Glomerular endothelial cell (primary cell): ENCODE measurements around the gene FBLN2. TPM values are rescaled to one million over a fixed set of nuclear protein-coding genes. Genes with fewer than 3 reads are reported as not detected.

Experiments used
- DNase-seq: peaks from one replicate; pipeline ENCODE4 v3.0.0-alpha.2; 2011; ENCODE audit warnings: low read depth, low spot score; ENCODE audit errors: extremely low read depth
- total RNA-seq: library from RNA; depleted of rRNA; stranded (reverse); fragments of >200 nt; gene quantifications from 2 replicates; pipeline ENCODE4 v1.2.3, GENCODE V29; 2015

The FBLN2 gene
- total RNA-seq, 1 donor from 2014 or later, result 14.2 TPM

DNA sequence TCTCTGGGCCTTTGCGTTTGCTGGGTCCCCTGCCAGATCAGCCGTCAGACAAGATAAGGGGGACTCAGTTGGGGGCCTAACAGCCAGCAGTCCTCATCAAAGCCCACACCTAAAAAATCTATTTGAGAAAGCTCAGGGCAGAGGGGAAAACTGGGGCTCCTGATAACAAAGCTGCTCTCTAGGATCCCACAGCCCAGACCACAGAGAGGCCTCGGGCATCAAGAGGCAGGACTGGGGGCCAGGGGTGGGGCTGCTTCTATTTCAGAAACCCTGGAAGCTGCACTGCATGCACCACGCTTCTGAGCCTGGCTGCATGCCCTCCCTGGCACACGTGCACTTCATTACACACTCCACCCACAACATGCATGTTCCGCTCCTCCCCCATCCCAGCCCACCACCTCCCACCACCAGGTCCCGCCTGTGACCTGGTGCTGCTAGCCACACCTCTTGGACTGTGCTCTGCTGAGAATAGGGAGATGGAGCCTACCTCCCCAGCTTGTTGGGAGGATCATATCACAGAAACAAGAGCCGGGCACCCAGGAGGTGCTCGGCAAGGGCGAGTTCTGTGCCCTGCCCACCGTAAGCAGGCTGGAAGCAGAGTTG is 26.6 kb downstream of the FBLN2 start:
- DNase-seq, result no peak

DNA sequence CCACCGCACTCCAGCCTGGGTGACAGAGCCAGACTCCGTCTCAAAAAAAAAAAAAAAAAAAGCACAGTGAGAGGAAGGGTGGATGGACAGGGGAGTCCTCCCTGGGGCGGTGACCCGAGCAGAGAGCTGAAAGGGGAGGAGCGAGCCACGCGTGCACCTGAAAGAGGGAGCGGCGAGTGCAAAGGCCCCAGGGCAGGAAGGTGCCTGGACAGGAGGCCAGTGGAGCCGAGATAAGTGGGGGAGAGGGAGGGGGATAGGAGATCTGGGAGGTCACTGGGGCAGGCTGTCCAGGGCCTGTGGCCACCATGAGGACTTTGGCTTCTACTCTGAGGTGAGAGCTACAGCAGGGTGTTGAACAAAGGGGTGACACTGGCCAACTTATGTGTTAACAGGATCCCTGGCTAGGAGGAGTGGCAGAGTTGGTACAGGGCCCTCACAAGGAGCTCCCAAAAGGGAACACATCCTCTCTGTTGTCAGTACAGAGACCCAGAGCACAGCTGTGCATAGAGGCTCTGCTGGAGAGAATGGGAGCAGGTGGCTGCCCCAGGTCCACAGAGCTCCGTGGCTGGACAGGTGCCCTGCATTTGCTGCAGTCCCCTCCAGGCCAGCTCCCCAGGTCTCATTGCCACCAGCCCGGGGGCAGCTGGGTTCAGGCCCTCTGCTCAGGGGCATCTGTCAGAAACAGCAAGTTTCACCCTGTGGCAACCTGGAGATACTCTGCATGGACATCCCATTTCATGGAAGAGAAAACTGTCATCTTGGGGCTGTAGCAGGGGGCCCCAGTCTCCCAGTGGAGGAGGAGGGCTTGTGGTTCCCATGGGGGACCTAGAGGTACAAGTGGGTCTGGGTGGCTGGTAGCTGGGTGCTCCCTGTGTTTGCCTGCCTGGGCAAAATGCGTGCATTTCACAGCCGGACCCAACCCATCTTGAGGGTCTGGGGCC is 28.5 kb downstream of the FBLN2 start:
- DNase-seq, result no peak

DNA sequence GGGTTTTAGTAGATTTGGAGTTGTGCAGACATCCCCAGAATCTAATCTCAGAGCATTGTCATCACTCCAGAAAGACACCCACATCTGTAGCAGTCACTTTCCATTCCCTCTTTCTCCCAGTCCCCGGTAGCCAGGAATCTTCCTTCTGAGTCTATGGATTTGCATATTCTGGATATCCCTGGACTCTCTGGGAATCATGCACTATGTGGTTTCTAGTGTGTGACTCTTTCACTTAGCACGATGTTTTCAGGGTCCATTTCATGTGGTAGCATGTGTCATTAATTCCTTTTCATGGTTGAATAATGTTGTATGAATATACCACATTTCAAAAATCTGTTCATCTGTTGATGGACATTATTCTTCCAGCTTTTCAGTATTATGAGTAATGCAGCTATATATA is 29.3 kb downstream of the FBLN2 start:
- no peak for DNase-seq

DNA sequence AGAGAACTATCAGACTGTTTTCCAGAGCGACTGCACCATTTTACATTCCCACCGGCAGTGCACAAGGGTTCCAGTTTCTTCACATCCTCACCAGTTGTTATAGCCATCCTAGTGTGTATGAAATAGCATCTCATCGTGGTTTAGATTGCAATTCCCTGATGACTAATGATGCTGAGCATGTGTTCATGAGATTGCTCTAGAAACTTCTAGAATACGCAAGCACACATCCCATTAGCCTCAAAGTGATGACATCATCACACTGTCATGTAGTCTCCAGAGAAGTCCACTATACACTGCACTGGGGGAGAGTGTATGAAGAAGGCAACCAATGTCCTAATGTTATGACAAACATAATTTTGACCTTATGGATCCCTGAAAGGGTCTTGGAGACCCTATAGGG is 30.1 kb downstream of the FBLN2 start:
- DNase-seq, result no peak

DNA sequence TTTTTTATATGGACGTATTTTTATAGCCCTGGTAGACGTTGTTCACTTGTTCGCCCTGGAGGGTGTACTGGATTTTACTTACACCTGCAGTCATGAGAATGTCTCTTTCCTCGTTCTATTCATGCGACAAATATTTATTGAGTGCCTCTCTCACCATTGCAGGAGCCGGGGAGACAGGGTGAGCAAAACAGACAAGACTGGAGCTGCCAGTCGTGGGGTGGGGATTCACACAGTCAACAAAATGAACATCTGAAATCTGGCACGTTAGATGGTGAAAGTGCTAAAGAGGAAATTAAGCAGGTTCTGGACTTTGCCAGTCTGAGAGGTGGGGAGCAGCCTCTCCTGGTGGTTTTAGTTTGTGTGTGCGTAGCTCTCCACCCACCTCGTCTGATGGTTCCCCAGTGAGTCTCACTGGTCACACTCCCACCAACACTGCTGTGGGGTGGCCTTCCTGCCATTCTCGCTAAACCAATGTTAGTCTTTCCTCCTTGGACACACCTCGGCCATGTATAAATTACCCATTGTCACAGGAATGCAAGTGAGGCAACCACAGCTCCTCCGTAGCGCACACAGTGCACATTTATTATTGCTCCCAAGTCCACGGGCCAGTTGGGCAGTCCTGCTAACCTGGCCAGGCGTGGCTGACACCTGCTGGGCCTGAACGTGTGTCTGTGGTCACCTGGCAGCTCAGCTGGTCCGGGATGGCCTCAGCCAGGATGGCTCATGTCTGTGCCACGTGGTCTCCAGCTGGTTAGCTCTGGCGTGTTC is 31.5 kb downstream of the FBLN2 start:
- DNase-seq, result no peak

DNA sequence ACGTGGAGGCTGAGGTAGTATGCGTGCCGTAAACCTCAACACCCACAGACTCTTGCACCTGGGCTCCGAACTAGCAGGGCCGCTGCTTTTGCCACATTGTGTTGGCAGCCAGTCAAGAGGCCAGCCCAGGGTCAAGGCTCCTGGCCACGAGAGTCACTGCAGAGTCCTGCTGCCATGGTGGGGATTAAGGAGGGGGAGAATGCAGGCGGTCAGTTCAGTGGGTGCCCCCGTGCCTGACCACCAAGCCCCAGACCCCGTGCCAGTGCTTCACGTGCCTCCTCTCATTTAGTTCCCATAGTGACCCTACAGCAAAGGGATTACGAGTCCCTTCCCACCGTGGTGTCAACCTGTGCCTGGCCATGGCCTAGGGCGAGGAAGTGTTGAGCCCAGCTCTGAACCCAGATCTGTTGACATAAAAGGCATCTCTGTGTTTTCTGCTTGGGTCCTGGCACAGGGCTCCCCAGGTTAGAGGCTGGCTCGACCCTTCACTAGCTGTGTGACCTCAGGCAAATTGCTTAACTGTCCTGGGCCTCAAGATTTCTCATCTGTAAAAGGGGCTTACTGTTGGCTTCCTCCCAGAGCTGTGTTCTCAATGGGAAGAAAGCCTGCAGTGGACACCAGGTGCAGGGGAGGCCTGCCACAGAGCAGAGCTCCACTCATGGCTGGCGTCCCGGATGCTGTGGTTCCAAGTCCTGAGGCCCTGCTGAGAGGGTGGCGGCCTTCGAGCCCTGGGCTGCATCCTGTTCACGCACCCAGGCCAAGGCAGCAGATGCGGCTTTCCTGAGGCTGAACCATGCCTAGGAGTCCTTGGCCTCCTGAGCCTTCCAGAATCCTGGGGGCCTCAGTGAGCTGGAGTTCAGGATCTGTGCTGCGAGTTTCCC is 32.8 kb downstream of the FBLN2 start:
- DNase-seq, result no peak

DNA sequence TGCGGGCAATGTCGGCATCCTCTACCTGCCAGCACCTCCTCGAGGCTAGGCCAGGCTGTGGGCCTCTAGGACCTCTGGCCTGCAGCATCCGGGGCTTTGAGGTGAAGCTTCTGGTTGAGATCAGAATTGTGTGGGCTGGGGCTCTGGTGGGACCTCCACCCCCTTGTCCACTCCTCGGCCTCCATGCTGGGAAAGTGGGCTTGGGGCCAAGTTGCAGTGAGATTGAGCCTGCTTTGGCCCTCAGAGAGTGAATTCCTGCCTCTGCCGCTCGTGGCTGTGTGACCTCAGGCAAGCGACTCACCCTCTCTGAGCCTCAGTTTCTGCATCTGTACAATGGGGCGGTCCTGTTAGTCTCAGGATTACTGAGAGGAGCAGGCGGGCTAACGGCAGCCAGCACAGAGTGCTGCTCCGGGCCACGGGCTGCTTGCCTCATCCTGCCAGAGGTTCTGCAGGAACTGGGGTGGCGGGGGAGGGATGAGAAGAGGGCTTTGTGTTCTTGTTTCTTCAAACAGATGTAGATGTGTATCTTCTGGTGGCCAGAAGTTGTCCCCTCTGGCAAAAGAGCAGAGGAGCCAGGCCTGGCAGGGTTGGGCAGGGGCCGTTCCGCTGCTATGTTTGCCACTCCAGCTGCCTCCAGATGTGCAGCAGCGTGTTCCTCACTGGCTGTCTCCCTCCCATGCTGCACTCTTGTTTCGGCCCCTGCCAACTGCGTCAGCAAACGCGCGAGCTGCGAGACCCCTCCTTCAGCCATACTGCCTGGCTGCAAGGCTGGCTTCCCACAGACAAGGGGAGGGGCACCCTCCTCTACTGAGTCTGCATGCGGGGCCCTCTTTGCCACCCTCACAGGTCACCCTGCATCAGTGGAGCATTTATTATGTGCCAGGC is 33.7 kb downstream of the FBLN2 start:
- no peak for DNase-seq

DNA sequence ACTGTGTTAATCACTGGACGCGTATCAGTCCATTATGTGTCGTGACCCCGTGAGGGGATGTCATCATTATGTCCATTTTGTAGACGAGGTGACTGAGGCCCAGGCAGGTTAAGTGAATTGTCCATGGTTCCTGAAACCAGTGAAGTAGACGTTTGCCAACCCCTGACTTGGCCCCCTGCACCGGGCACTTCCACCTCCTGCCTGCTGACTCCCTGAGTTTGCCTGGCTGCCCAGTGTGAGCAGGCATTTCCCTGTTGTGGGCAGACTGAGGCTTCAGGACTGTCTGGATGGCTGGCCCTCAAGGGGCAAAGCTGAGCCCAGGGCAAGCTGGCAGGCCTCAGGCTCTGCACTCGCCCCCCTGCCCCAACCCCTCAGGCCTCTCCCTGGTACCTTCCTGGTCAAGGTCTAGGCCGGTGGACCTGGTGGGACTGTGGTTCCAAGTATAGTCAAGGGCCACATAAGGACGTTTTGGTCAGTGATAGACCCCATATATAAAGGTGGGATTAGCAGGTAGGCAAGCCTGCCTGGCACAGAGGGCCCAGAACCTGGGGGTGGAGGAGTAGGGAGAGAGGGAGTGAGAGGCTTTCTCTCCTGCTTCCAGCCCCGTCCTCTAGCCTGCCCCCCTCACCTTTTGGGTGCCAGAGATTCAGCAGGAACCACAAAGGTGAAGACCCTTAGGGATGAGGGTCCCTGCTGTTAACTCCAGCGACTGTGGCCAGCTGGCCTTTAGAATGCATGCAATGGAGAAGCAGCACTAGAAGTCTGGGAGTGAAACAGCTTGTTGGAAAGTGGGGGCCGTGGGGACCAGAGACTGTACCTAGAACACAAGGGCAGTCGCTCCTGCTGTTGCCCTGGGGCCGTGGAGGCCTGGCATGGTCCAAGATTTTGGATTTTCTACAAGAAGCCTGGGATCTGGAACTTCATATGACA is 34.6 kb downstream of the FBLN2 start:
- DNase-seq, result no peak

DNA sequence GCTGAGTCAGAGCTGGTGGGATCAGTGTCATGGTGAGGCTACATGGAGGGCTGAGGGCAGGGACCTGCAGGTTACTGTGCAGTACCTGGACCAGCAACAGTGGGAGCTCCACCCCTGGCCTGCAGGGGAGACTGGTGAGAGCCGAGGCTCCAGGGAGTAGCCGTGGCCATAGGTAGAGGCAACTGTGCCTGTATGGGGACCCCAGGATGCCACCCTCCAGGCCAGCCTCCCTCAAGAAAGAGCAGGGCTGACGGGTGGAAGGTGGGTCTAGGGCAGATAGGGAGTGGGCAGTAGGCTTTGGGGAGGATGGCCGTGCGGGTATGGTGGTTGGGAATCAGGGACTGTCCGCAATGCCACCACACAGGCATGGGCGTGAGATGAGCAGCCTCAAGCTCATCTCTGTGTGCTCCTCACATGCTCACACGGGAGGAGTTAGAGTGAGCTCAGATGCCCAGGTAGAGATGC is 35.5 kb downstream of the FBLN2 start:
- no peak for DNase-seq

DNA sequence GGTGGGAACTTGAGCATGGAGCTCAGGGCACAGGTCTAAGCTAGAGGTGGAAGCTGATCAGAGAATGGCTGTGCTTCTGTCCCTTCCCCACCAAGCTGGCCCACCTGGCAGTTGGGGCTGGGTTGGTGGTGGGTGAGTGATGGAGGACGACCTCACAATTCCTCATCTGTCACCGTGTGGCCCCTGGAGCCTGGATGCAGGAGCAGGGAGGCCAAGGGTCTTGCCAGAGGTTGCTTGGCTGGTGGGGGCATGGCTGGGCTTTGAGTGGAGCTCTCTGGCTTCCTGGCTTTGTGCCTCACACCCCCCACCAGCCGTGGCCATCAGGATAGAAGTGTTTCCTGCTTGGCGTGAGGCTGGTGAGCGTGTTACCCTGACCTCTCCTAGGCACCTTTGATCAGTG is 36.0 kb downstream of the FBLN2 start:
- no peak for DNase-seq

DNA sequence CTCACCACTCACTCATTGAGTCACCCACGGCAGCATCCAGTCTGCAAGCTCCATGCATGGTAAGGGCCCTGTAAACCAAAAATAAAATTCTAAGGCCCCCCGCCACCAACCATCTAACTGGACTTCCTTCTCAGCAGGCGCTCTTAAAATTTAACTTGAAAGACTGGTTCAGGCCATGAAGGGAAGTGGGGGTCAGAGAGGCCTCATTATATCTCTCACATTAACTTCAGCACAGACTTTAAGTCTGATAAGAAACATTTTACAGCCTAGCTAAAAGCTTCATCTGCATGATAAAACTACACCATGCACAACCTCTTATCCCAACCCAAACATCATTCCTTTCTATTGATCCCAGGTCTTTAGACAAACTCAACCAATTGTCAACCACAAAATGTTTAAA is 38.5 kb downstream of the FBLN2 start:
- no peak for DNase-seq

DNA sequence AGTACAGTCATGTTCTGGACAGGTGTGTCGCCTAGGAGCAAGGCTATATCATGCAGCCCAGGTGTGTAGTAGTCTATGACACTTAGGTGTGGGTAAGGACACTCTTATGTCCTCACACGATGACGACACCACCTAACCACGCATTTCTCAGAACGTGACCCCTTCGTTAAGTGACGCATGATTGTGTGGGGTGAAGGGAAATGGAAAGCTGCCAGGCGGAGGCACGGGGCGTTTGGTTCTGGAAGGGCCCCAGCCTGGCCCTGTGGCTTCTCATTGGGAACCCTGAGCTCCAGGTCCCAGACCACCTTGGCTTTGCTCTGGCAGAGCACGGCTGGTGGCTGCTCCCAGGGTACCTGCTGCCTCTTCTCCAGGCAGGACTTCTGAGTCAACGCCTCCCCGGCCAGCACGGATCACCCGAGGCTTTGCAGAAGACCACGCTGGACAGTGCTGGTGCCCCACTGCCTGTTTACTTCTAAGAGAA is 39.3 kb downstream of the FBLN2 start:
- no peak for DNase-seq

DNA sequence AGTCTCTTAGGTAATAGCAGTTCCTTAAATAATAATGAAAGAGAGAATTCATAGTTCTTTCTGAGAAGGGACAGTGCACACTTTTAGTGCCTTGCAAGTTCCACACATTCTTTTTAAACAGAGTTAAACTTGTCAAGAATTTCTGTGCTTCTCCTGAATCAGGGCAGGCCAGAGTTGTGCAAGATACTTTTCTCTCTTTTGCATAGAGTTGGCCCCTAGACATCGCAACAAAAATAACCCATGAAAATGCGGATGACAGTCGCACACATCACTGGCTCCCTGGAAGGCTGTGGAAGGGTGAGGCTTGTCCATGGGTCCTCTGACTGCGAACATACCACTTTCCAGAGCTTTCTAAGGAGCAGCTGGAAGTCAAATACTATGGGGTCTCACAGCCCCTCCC is 40.1 kb downstream of the FBLN2 start:
- DNase-seq, result no peak

DNA sequence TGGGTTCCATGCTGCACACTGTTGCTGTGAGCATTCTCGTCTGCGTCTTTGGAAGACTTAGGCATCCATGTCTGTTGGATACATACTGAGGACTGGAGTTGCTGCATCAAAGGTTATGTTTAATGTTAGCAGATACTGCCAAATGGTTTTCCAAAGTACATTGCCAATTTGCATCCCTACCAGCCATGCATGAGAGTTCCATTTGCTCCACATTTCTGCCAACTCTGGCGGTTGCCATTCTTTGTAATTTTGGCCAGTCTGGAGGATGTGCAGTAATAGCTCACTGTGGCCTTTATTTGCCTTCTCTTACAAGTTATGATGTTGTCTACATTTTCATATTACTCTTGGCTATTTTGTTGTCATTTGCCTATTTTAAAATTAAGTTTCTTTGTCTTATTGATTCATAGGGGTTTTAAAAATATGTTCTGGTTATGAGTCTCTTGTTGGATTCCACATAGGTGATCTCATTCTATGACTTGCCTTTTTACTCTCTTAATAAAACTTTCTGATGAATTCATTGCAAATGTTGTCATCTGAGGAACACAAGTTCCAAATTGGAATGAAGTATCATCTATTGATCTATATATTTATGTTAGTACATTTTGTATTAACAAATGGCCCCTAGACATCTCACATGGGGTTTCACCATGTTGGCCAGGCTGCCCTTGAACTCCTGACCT is 42.1 kb downstream of the FBLN2 start:
- no peak for DNase-seq

DNA sequence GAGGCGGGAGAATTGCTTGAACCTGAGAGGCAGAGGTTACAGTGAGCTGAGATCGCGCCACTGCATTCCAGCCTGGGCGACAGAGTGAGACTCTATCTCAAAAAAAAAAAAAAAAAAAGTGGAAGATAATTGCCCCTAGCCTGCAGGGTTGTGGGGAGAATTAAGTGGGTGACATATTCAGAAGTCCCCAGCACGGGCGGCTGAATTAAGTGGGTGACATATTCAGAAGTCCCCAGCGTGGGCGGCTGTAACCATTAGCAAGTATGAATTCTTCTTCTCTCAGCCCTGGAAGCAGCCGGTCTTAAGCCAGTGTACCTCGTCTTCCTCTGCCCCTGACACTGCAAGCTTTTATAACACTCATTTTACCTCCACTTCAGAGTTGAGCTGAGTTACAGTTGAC is 44.7 kb downstream of the FBLN2 start:
- no peak for DNase-seq

DNA sequence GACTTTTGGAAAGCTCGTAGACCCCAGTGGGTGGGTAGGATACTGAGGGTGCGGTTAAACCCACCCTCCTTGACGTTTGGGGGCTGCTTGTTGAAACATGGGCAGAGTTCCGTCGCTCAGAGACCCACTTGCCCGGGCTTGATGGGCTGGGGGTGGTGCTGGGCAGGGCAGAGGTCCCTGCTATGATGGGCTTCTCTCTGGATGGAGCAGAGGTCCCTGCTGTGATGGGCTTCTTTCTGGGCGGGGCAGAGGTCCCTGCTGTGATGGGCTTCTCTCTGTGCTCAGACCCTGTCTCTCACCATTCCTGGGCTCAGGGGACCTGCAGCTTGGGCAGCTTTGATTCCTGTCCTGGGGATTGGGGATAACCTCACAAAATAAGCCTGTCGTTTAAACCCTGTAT is 45.2 kb downstream of the FBLN2 start:
- DNase-seq, result no peak

DNA sequence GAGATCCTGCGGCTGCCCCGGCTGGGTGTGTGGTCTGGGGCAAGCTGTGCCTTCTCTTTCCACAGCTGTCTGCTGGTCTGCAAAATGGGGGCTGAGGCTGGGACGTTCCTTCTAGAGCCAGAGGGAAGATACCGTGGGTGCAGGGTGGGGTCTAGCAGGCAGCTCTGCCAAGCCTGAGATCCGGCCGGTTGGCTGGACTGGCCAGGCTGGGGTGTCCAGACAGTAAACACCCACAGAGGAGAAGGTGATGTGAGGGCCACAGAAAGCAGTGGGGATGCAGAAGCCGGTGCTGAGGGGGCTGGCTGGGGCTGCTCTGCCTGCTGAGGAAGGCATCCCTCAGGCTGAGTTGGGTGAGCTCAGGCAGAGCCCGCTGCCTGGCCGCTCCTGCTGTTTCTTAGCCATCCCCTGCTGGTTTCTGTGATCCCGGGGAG is 46.1 kb downstream of the FBLN2 start:
- DNase-seq, result no peak

DNA sequence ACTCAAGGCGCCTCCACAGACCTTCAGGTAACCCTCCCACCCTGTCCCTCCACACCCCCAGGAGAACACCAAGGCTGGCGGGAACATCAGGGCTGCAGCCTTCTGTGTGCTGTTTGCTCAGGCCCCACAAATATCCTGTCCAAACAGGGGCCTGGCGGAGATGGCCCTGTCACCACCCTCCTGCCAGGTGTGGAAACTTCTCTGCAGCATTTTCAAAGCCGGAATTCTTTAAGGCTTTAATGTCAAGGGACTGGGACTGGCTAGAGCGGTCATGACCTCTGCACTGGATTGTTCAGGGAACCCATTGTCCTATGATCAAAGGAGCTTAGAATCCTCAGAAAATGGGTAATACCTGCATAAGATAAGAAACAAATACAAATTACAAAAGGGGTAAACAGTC is 46.6 kb downstream of the FBLN2 start:
- no peak for DNase-seq
